ENCODE measurements around the gene TNNC2. TPM values are rescaled to one million over a fixed set of nuclear protein-coding genes. Genes with fewer than 3 reads are reported as not detected.
"Not testable (repeated sequence)": the region's sequence is repeated elsewhere in the genome, so short reads cannot be mapped to it uniquely, and the experiment has no call there.

TNNC2 gene
- total RNA-seq = not detected
- polyA plus RNA-seq = 10 to 100 TPM in 1 of 2 donors, 1 to 10 TPM in 1; 1.9 to 26.3 TPM
- long read RNA-seq, donor 1 = 0 reads
- long read RNA-seq, donor 2 = 0 reads

DNA sequence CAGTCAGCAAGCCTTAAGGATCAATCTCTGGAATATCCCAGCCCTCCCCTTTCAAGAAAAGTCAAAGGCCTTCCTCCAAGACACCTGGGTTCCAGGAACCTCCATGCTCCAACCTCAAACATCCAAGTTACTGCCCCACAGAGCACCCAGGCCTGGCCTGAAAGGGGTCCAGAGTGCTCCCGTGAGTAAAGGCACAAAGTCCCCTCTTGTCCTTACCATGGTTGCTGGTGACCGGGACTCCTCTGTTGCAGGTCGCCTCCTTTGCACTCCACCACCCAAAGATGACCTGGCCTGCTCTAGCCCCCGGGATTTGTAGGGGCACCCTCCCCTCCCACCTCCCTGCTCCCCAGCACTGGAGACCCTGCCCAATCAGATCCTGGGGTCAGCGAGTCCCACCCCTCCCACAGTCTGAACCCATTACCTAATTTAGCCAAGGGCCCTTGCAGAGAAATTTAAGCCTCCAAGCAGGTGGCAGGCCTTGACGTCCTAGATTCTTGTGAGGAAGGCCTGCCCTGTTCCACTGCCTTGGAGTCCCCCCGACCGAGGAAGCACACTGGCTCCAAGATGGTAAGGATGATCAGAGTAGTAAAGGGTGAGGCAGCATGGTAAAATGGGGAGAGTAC lies at the start of gene TNNC2:
Gene TNNC2 (minus strand): TSS at position 283 of the 623 bp plus-strand sequence. CDS start 64 bp downstream, at position 219.
- H3K27ac ChIP-seq (ENCODE audit: low read depth in 1 of 2, low read length in 2 of 2) = peak within 1 kb of the TSS; percentile 69 to 92
- DNase-seq (no peak), ATAC-seq (ENCODE audit: low FRiP score) (no peak)
- no peaks in the 10 kb centered on the region for H3K36me3 ChIP-seq (ENCODE audit: control insufficient read depth in 1 of 2, insufficient read depth in 2 of 2, low read length in 1 of 2)
- 85 to 89% methylated on average over 8 of the region's 8 CpGs for WGBS, 2 donors
- no peaks in the 10 kb centered on the region for H3K27me3 ChIP-seq (ENCODE audit: control insufficient read depth in 1 of 2, insufficient read depth in 2 of 2, low read length in 1 of 2)
- H3K4me3 ChIP-seq (ENCODE audit: low read length in 2 of 2) = no peak within 1 kb of the TSS
- no peaks in the 10 kb centered on the region for H3K4me1 ChIP-seq (ENCODE audit: control insufficient read depth in 1 of 2, insufficient read depth in 2 of 2, low read length in 2 of 2)
- intact Hi-C loops (cut with DNase I) = no loop called here
- no peaks in the 10 kb centered on the region for H3K9me3 ChIP-seq (ENCODE audit: control insufficient read depth, low read length)

DNA sequence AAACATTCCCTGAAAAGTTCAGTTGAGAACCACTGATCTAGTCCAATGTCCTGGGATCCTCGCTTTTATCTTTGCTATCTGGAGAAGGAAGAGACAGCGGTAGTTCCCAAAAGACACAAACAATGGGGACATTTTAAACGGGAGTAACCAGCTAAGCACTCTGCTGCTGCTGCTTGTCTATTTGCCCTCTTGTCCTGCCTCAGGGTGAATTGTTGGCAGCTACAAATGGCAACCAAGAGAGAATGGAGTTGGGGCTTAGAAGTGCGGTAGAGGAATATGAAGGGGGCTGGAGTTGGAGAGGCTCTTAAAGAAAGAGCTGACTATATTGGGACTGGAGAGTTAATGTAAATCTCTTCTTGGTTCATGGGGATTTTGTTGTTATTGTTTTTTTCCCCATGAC lies 47.5 kb upstream of the TNNC2 start:
- Histone ChIP-seq H3K9me3 (ENCODE audit: control insufficient read depth, low read length) (no peaks in the 10 kb centered on the region), H3K27ac (ENCODE audit: low read depth in 1 of 2, low read length in 2 of 2) (no peak overlapping the region), H3K4me1 (ENCODE audit: control insufficient read depth in 1 of 2, insufficient read depth in 2 of 2, low read length in 2 of 2) (no peaks in the 10 kb centered on the region), H3K36me3 (ENCODE audit: control insufficient read depth in 1 of 2, insufficient read depth in 2 of 2, low read length in 1 of 2) (peaks cover 0 to 10% of the 10 kb centered on the region in 2 donors), H3K27me3 (ENCODE audit: control insufficient read depth in 1 of 2, insufficient read depth in 2 of 2, low read length in 1 of 2) (no peaks in the 10 kb centered on the region), H3K4me3 (ENCODE audit: low read length in 2 of 2) (no peak overlapping the region)
- DNase-seq (no peak), ATAC-seq (ENCODE audit: low FRiP score) (no peak)
- intact Hi-C loops (cut with DNase I) = no loop called here
- 79 to 86% methylated on average over 4 of the region's 4 CpGs for WGBS, 2 donors

GRCh38 chr20:45874104-45874481 lies 47.0 kb upstream of the TNNC2 start:
- H3K4me3 ChIP-seq (ENCODE audit: low read length in 2 of 2); H3K27me3 ChIP-seq (ENCODE audit: control insufficient read depth in 1 of 2, insufficient read depth in 2 of 2, low read length in 1 of 2); H3K4me1 ChIP-seq (ENCODE audit: control insufficient read depth in 1 of 2, insufficient read depth in 2 of 2, low read length in 2 of 2); H3K27ac ChIP-seq (ENCODE audit: low read depth in 1 of 2, low read length in 2 of 2); DNase-seq; intact Hi-C loops (cut with DNase I); ATAC-seq (ENCODE audit: low FRiP score); H3K9me3 ChIP-seq (ENCODE audit: control insufficient read depth, low read length): not testable (repeated sequence)
- peaks cover 0 to 10% of the 10 kb centered on the region in 2 donors for H3K36me3 ChIP-seq (ENCODE audit: control insufficient read depth in 1 of 2, insufficient read depth in 2 of 2, low read length in 1 of 2)
- WGBS, 2 donors = 95 to 98% methylated on average over 10 of the region's 10 CpGs

DNA sequence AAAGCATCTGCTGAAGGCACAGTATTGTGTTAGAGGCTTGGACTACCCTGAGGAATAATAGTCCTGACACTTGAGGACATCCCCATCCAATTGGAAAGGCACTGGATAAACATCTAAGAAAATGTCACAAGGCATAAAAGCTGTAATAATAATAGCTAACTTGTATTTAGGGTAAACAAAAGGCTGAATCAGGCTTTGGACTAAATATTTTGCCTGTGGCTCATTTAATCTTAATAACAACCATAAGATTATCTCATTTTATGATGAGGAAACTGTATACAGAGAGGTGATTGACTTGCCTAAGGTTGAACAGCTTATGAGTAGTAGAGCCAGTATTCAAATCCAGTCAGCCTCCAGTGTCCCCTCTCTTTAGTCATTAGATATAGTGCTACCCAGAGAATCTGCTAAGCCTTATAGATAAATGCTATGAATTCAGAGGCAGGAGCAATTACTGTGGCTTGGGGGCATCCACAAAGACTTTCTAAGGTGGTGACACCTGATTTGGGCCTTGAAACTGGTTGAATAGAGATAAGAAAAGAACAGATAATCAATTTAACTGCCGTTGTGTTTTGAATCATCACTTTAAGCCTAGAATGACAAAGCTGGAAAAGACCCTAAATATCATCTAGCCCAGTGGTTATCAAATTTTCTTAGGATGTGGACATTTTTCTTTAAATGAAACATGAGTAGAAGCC lies 46.4 kb upstream of the TNNC2 start:
- Histone ChIP-seq H3K36me3 (ENCODE audit: control insufficient read depth in 1 of 2, insufficient read depth in 2 of 2, low read length in 1 of 2) (peaks cover 0 to 10% of the 10 kb centered on the region in 2 donors), H3K27ac (ENCODE audit: low read depth in 1 of 2, low read length in 2 of 2) (no peak overlapping the region), H3K27me3 (ENCODE audit: control insufficient read depth in 1 of 2, insufficient read depth in 2 of 2, low read length in 1 of 2) (no peaks in the 10 kb centered on the region), H3K9me3 (ENCODE audit: control insufficient read depth, low read length) (no peaks in the 10 kb centered on the region), H3K4me3 (ENCODE audit: low read length in 2 of 2) (no peak overlapping the region), H3K4me1 (ENCODE audit: control insufficient read depth in 1 of 2, insufficient read depth in 2 of 2, low read length in 2 of 2) (no peaks in the 10 kb centered on the region)
- DNase-seq (no peak), ATAC-seq (ENCODE audit: low FRiP score) (no peak)
- WGBS, 2 donors = 71 to 89% methylated on average over 1 of the region's 1 CpG
- intact Hi-C loops (cut with DNase I) = no loop called here

GRCh38 chr20:45872626-45873025 lies 45.5 kb upstream of the TNNC2 start:
- Histone ChIP-seq H3K4me3 (ENCODE audit: low read length in 2 of 2) (no peak overlapping the region), H3K36me3 (ENCODE audit: control insufficient read depth in 1 of 2, insufficient read depth in 2 of 2, low read length in 1 of 2) (peaks cover 0 to 8% of the 10 kb centered on the region in 2 donors), H3K27ac (ENCODE audit: low read depth in 1 of 2, low read length in 2 of 2) (no peak overlapping the region), H3K9me3 (ENCODE audit: control insufficient read depth, low read length) (no peaks in the 10 kb centered on the region), H3K4me1 (ENCODE audit: control insufficient read depth in 1 of 2, insufficient read depth in 2 of 2, low read length in 2 of 2) (no peaks in the 10 kb centered on the region), H3K27me3 (ENCODE audit: control insufficient read depth in 1 of 2, insufficient read depth in 2 of 2, low read length in 1 of 2) (no peaks in the 10 kb centered on the region)
- 87 to 88% methylated on average over 4 of the region's 4 CpGs for WGBS, 2 donors
- intact Hi-C loops (cut with DNase I) = no loop called here
- no peak for ATAC-seq (ENCODE audit: low FRiP score)
- DNase-seq = no peak

DNA sequence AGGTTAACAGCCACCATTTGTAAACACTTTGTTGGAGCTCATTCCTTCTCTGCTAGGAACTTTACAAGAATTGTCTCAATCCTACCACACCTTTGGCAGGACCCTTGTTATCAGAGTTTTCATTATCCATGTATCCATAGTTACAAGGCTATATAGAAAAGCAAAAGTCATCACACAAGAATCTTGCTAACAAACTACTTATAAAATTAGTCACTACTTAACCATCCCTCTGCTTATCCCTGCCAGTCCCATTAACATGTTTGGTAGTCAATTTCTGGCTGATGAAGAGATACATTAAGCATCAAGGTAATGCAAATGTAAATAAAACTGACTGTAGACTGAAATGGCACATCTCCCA lies 40.7 kb upstream of the TNNC2 start:
- DNase-seq = no peak
- Histone ChIP-seq H3K4me1 (ENCODE audit: control insufficient read depth in 1 of 2, insufficient read depth in 2 of 2, low read length in 2 of 2) (no peaks in the 10 kb centered on the region), H3K27ac (ENCODE audit: low read depth in 1 of 2, low read length in 2 of 2) (no peak overlapping the region), H3K27me3 (ENCODE audit: control insufficient read depth in 1 of 2, insufficient read depth in 2 of 2, low read length in 1 of 2) (no peaks in the 10 kb centered on the region), H3K9me3 (ENCODE audit: control insufficient read depth, low read length) (no peaks in the 10 kb centered on the region), H3K36me3 (ENCODE audit: control insufficient read depth in 1 of 2, insufficient read depth in 2 of 2, low read length in 1 of 2) (no peaks in the 10 kb centered on the region), H3K4me3 (ENCODE audit: low read length in 2 of 2) (no peak overlapping the region)
- intact Hi-C loops (cut with DNase I) = no loop called here
- no peak for ATAC-seq (ENCODE audit: low FRiP score)

DNA sequence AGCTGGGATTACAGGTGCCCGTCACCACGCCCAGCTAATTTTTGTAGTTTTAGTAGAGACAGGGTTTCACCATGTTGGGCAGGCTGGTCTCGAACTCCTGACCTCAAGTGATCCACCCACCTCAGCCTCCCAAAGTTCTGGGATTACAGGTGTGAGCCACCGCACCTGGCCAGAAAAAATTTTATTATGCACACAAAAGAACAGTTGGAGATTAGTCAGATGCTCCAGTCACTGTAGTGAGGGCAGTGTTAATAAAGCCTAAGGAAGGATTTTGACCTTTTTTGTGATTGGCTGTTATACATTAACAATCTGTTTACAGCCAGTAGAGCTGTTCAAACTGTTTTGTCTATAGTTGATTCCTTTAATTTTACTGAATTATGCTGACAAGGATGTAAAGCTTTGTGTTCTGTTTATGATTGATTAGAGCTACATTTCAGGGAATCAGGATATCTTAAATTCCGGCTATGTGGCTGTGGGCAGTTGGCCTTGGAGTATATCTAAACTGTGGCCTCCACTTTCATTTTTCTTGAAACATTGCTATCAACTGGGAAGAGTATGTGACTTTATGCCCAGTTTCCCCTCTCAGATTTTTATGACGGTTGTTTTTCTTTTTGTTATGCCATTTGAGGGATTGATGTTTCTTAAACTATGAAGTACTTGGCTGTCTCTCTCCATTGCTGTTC lies 40.2 kb upstream of the TNNC2 start:
- DNase-seq = no peak
- ATAC-seq (ENCODE audit: low FRiP score) = no peak
- no peaks in the 10 kb centered on the region for H3K9me3 ChIP-seq (ENCODE audit: control insufficient read depth, low read length)
- H3K27ac ChIP-seq (ENCODE audit: low read depth in 1 of 2, low read length in 2 of 2) = no peak overlapping the region
- H3K36me3 ChIP-seq (ENCODE audit: control insufficient read depth in 1 of 2, insufficient read depth in 2 of 2, low read length in 1 of 2) = no peaks in the 10 kb centered on the region
- intact Hi-C loops (cut with DNase I) = no loop called here
- no peak overlapping the region for H3K4me3 ChIP-seq (ENCODE audit: low read length in 2 of 2)
- no peaks in the 10 kb centered on the region for H3K4me1 ChIP-seq (ENCODE audit: control insufficient read depth in 1 of 2, insufficient read depth in 2 of 2, low read length in 2 of 2)
- WGBS, 2 donors = 81 to 82% methylated on average over 6 of the region's 6 CpGs
- H3K27me3 ChIP-seq (ENCODE audit: control insufficient read depth in 1 of 2, insufficient read depth in 2 of 2, low read length in 1 of 2) = no peaks in the 10 kb centered on the region

- Histone ChIP-seq H3K4me3 (ENCODE audit: low read length in 2 of 2) (no peak overlapping the region), H3K9me3 (ENCODE audit: control insufficient read depth, low read length) (no peaks in the 10 kb centered on the region), H3K4me1 (ENCODE audit: control insufficient read depth in 1 of 2, insufficient read depth in 2 of 2, low read length in 2 of 2) (no peaks in the 10 kb centered on the region), H3K27ac (ENCODE audit: low read depth in 1 of 2, low read length in 2 of 2) (no peak overlapping the region), H3K27me3 (ENCODE audit: control insufficient read depth in 1 of 2, insufficient read depth in 2 of 2, low read length in 1 of 2) (no peaks in the 10 kb centered on the region), H3K36me3 (ENCODE audit: control insufficient read depth in 1 of 2, insufficient read depth in 2 of 2, low read length in 1 of 2) (no peaks in the 10 kb centered on the region)
- no peak for ATAC-seq (ENCODE audit: low FRiP score)
- 95% methylated on average over 5 of the region's 5 CpGs for WGBS, 2 donors
- intact Hi-C loops (cut with DNase I) = no loop called here
- DNase-seq = no peak
These were observed 39.3 kb upstream of the TNNC2 start for GRCh38 chr20:45866454-45866853.
